ENCODE measurements around the gene SCGN.

SCGN gene

DNA sequence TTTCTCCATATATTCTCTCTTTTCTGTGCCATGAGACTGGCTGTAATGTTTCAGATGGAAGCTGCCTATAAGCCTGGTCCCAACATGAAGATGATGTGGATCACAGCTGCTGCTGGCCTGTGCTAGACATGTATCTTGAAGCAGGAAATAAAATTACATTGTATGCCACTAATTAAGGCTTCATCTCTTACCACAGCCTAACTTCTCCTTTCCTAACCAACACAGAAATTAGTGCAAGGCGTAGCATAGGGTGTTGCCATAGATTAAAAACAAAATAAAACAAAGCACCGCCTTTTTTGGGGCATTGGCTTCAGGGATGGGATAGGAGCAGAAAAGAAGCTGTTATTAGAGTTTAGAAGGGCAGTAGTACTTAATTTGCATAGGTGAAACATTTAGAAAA, 97.8 kb downstream of the SCGN start:
- no peak overlapping the region for H3K27ac Mint-ChIP-seq
- peaks cover 2% of the 10 kb centered on the region for H3K27me3 Mint-ChIP-seq (ENCODE audit: low read depth, poor library complexity)
- no peak overlapping the region for H3K4me3 Mint-ChIP-seq

GRCh38 chr6:25750906-25751305, 98.9 kb downstream of the SCGN start:
- Mint-ChIP-seq H3K9me3 (no peaks in the 10 kb centered on the region), H3K27ac (no peak overlapping the region), H3K27me3 (ENCODE audit: low read depth, poor library complexity) (peaks cover 12% of the 10 kb centered on the region), H3K4me3 (no peak overlapping the region), H3K4me1 (no peaks in the 10 kb centered on the region), H3K36me3 (ENCODE audit: low read depth) (no peaks in the 10 kb centered on the region)
- TF ChIP-seq, protein P1, sequence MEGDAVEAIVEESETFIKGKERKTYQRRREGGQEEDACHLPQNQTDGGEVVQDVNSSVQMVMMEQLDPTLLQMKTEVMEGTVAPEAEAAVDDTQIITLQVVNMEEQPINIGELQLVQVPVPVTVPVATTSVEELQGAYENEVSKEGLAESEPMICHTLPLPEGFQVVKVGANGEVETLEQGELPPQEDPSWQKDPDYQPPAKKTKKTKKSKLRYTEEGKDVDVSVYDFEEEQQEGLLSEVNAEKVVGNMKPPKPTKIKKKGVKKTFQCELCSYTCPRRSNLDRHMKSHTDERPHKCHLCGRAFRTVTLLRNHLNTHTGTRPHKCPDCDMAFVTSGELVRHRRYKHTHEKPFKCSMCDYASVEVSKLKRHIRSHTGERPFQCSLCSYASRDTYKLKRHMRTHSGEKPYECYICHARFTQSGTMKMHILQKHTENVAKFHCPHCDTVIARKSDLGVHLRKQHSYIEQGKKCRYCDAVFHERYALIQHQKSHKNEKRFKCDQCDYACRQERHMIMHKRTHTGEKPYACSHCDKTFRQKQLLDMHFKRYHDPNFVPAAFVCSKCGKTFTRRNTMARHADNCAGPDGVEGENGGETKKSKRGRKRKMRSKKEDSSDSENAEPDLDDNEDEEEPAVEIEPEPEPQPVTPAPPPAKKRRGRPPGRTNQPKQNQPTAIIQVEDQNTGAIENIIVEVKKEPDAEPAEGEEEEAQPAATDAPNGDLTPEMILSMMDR (IDR thresholded peaks at IDR 0.05) = no peak
- DNase-seq = no peak

More for the DNA sequence above, 97.8 kb downstream of the SCGN start:
- no peak for DNase-seq
- Mint-ChIP-seq H3K9me3 (no peaks in the 10 kb centered on the region), H3K4me1 (no peaks in the 10 kb centered on the region), H3K36me3 (ENCODE audit: low read depth) (no peaks in the 10 kb centered on the region)
- TF ChIP-seq, protein P1 (IDR thresholded peaks at IDR 0.05) = no peak

Measured in nephron progenitor cell (in vitro differentiated cells).